HG03066 (cell line): ENCODE measurements around the gene CNTNAP5.

Experiments
- ATAC-seq: cut with Tn5 transposase; IDR thresholded peaks from one replicate; pipeline ENCODE4 v1.9.1; 2021; ENCODE audit warnings: low read depth; ENCODE audit not compliant: unreplicated experiment

CNTNAP5 gene

GRCh38 chr2:124933883-124934282 lies 908.8 kb downstream of the CNTNAP5 start:
- no peak for ATAC-seq

DNA sequence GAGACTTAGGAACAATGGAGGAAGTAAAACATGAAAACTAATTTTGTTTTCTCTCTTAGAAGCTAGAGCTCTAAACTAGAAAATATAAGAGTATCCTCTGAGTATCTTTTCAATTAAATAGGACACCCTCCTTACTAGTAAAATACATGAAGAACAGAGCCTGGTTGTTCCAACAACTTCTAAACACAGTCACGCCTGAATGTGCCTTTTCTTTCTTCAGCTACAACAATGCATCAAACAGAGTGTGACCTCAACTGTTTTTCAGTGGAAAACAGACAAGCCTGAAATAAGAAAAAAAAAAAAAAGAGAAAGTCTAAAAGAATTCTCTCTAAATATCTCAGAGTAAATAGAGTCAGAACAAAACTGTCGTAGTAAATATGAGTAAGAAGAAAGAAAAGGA lies 928.8 kb downstream of the CNTNAP5 start:
- ATAC-seq, result no peak

GRCh38 chr2:124959581-124959980 lies 934.5 kb downstream of the CNTNAP5 start:
- no peak for ATAC-seq

DNA sequence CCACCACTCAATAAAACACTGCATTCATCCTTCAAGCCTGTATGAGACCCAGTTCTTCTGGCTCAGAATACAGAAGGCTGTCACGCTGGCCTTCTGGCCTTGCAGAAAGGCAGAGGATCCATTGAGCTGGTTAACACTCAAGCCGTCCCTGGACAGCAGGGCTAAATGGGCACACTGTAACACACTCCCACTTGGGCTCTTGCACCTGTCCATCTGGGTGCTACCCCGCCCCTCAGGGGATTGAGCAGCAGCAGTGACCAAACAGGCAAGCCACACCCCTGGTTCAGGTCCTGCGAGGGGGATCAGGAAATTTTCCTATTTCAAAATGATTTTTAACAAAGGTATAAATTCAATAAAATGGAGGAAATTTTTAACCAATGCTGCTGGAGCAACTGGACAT lies 936.0 kb downstream of the CNTNAP5 start:
- no peak for ATAC-seq
